ENCODE measurements around the gene MOB1B.
A peak's percentile ranks its signal among the peaks of the same experiment; 100 is the strongest.
"Not testable (repeated sequence)": the region's sequence is repeated elsewhere in the genome, so short reads cannot be mapped to it uniquely, and the experiment has no call there.

MOB1B gene

GRCh38 chr4:70956549-70957210, 54.5 kb downstream of the MOB1B start:
- DNase-seq (ENCODE audit: low read depth), result no peak

GRCh38 chr4:70958681-70959080, 56.5 kb downstream of the MOB1B start:
- DNase-seq (ENCODE audit: low read depth), result peak; percentile 96

GRCh38 chr4:70969076-70969475, 66.9 kb downstream of the MOB1B start:
- DNase-seq (ENCODE audit: low read depth), result peak; percentile 24

GRCh38 chr4:70976252-70976651, 74.1 kb downstream of the MOB1B start:
- DNase-seq (ENCODE audit: low read depth), result no peak

- no peak for DNase-seq (ENCODE audit: low read depth)
These were observed 77.4 kb downstream of the MOB1B start for GRCh38 chr4:70979445-70980008.

- no peak for DNase-seq (ENCODE audit: low read depth)
These were observed 78.0 kb downstream of the MOB1B start for GRCh38 chr4:70980196-70980595.

- no peak for DNase-seq (ENCODE audit: low read depth)
These were observed 81.9 kb downstream of the MOB1B start for GRCh38 chr4:70984106-70984505.

- DNase-seq (ENCODE audit: low read depth), result no peak
These were observed 82.4 kb downstream of the MOB1B start for GRCh38 chr4:70984589-70984988.

GRCh38 chr4:70991596-70991995, 89.4 kb downstream of the MOB1B start:
- DNase-seq (ENCODE audit: low read depth), result no peak

- no peak for DNase-seq (ENCODE audit: low read depth)
These were observed 90.3 kb downstream of the MOB1B start for GRCh38 chr4:70992391-70992881.

- peak; percentile 91 for DNase-seq (ENCODE audit: low read depth)
These were observed 91.3 kb downstream of the MOB1B start, which contains the start of gene DCK for GRCh38 chr4:70993181-70994068. DCK (plus strand) TSS chr4:70993649; CDS start chr4:70993836, 187 bp downstream.

GRCh38 chr4:70994069-70994366, 91.8 kb downstream of the MOB1B start:
- DNase-seq (ENCODE audit: low read depth), result no peak

GRCh38 chr4:70994387-70995099, 92.4 kb downstream of the MOB1B start:
- DNase-seq (ENCODE audit: low read depth), result no peak

GRCh38 chr4:70996018-70996360, 93.8 kb downstream of the MOB1B start:
- DNase-seq (ENCODE audit: low read depth), result no peak

GRCh38 chr4:70997036-70997435, 94.9 kb downstream of the MOB1B start:
- no peak for DNase-seq (ENCODE audit: low read depth)

GRCh38 chr4:70997546-70997945, 95.4 kb downstream of the MOB1B start:
- no peak for DNase-seq (ENCODE audit: low read depth)

GRCh38 chr4:70999639-71000038, 97.5 kb downstream of the MOB1B start:
- DNase-seq (ENCODE audit: low read depth), result not testable (repeated sequence)

- not testable (repeated sequence) for DNase-seq (ENCODE audit: low read depth)
These were observed 99.2 kb downstream of the MOB1B start for GRCh38 chr4:71001363-71001762.

- DNase-seq (ENCODE audit: low read depth), result no peak
These were observed 102.2 kb downstream of the MOB1B start for GRCh38 chr4:71004281-71004851.

- DNase-seq (ENCODE audit: low read depth), result not testable (repeated sequence)
These were observed 102.9 kb downstream of the MOB1B start for GRCh38 chr4:71005025-71005424.

GRCh38 chr4:71006203-71006907, 104.2 kb downstream of the MOB1B start:
- DNase-seq (ENCODE audit: low read depth), result no peak
